ENCODE data around the gene RANBP10. TPM values are rescaled to one million over a fixed set of nuclear protein-coding genes. Genes with fewer than 3 reads are reported as not detected.

RANBP10 gene
- polyA plus RNA-seq, 2 of the 4 experiments (the other 2 are of a cell fraction), result 7.5 to 9.8 TPM

DNA sequence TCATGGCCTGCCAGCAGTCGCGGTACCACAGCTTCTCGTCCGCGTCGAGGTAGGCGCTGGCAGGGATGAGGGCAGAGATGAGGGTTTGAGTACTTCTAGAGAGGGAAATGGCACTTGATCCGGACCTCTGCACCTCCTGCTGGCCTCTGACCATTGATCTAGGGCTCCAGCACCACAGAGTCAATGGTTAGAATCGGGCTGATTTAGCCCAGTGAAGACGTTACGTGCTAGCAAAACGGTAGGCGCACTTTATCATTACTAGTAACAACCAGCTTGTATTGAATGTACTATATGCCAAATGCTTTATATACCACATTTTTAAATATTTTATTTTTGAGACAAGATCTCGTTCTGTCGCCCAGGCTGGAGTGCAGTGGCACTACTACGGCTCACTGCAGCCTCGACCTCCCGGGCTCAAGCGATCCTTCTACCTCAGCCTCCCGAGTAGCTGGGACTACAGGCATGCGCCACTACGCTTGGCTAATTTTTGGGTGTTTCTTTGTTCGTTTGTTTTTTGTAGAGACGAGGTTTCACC is 855 bp upstream of the RANBP10 start:
- DNase-seq (ENCODE audit: low read depth in 1 of 2, low spot score in 1 of 2), result no peak
- no peaks in the 10 kb centered on the region for H3K9me3 ChIP-seq

DNA sequence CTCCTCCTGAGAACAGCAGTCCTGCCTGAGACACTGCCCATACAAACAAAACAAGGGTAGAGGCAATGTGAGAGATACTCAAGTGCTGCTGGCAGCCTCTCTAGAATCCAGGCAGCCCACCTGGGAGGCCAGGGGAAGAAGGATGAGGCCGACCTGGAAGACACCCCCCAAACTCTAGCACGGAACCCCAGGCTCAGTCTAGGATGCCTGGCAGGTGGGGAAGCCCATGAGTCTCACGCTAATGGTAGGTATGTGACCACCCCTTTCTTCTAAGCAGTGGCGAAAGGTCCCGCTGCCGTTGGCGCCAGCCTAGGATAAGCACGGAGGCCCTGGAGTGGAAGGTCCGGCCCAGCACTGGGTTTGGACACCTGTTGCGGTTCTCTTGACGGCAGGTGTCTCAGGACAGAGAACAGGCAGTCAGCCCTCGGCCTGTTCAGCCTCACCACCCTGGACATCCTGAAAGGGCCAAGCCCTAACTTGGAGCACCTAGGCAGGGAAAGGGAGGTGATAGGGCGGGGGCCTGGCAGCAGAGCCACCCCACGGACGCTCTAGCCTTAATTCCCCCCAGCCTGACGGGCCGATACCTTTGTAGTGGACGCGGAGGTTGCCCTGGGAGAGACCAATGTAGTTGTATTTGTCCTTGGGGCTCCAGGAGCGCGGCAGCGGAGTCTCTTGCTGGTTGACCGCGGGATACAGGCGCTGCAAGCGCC is 487 bp downstream of the RANBP10 start:
- peaks cover 11% of the 10 kb centered on the region for H3K4me1 ChIP-seq
- ChIA-PET POLR2A (interaction anchor here (0.9 to 1.6 kb wide), 11 partner anchors 11 to 244 kb away, joined by 3 to 8 read pairs (median 4); partner anchors contain the start of genes ACD, CTCF, DDX28 and DUS2), CTCF (interaction anchor here (1.1 to 3.2 kb wide), 7 partner anchors 10 to 143 kb away, joined by 3 to 53 read pairs (median 5); no protein-coding TSS in a partner anchor)
- FAIRE-seq, result no peak
- DNase-seq (ENCODE audit: low read depth in 1 of 2, low spot score in 1 of 2), result no peak
- TF ChIP-seq PHF8 (IDR thresholded peaks at IDR 0.05; ENCODE audit: borderline replicate concordance, low read depth) (peak; percentile 39; the same call in 1 of the 2 replicates), ESRRA (IDR thresholded peaks at IDR 0.05; ENCODE audit: borderline replicate concordance, low read length) (no peak)
- TF ChIP-seq, protein P1, sequence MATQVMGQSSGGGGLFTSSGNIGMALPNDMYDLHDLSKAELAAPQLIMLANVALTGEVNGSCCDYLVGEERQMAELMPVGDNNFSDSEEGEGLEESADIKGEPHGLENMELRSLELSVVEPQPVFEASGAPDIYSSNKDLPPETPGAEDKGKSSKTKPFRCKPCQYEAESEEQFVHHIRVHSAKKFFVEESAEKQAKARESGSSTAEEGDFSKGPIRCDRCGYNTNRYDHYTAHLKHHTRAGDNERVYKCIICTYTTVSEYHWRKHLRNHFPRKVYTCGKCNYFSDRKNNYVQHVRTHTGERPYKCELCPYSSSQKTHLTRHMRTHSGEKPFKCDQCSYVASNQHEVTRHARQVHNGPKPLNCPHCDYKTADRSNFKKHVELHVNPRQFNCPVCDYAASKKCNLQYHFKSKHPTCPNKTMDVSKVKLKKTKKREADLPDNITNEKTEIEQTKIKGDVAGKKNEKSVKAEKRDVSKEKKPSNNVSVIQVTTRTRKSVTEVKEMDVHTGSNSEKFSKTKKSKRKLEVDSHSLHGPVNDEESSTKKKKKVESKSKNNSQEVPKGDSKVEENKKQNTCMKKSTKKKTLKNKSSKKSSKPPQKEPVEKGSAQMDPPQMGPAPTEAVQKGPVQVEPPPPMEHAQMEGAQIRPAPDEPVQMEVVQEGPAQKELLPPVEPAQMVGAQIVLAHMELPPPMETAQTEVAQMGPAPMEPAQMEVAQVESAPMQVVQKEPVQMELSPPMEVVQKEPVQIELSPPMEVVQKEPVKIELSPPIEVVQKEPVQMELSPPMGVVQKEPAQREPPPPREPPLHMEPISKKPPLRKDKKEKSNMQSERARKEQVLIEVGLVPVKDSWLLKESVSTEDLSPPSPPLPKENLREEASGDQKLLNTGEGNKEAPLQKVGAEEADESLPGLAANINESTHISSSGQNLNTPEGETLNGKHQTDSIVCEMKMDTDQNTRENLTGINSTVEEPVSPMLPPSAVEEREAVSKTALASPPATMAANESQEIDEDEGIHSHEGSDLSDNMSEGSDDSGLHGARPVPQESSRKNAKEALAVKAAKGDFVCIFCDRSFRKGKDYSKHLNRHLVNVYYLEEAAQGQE (IDR thresholded peaks at IDR 0.05), result no peak
- ATAC-seq, result peak; percentile 12 to 18; a peak in 5 of 6 replicates
- peak overlapping the region; percentile 91 for H3K4me2 ChIP-seq
- WGBS (ENCODE audit: missing lambda C conversion rate), result 7% methylated on average over 15 of the region's 26 CpGs
- peak overlapping the region; percentile 93 to 94 for H3K27ac ChIP-seq
- H3K4me3 ChIP-seq, result peak overlapping the region; percentile 97
- H3K9me3 ChIP-seq, result no peaks in the 10 kb centered on the region

More for the DNA sequence above, 855 bp upstream of the RANBP10 start:
- 47% methylated on average over 17 of the region's 24 CpGs for WGBS (ENCODE audit: missing lambda C conversion rate)
- no peak for FAIRE-seq
- CTCF ChIA-PET, result interaction anchor here (0.6 to 3.2 kb wide), 10 partner anchors 9 to 136 kb away, joined by 3 to 53 read pairs (median 5); no protein-coding TSS in a partner anchor
- ATAC-seq, result peak in 1 of 2 experiments; percentile 62; a peak in 4 of 6 replicates
- peak overlapping the region; percentile 97 for H3K4me3 ChIP-seq
- H3K27ac ChIP-seq, result peak overlapping the region; percentile 77 to 94
- peaks cover 11% of the 10 kb centered on the region for H3K4me1 ChIP-seq
- TF ChIP-seq RCOR1 (IDR thresholded peaks at IDR 0.05; ENCODE audit: low read depth, low read length) (no peak), RFX5 (IDR thresholded peaks at IDR 0.05) (0 out of 2 replicates have a peak, but pooled peaks have one; percentile 4), SMC3 (IDR thresholded peaks at IDR 0.05) (0 out of 3 replicates have a peak, but pooled peaks have one; percentile 25), FOXS1 (CRISPR knock-in tag; IDR thresholded peaks at IDR 0.05) (no peak)
- POLR2A ChIA-PET, result interaction anchor here (0.5 to 1.6 kb wide), 15 partner anchors 8 to 338 kb away, joined by 3 to 8 read pairs (median 4); partner anchors contain the start of genes ACD, CTCF, DDX28 and DUS2
- H3K4me2 ChIP-seq, result peak overlapping the region; percentile 69

DNA sequence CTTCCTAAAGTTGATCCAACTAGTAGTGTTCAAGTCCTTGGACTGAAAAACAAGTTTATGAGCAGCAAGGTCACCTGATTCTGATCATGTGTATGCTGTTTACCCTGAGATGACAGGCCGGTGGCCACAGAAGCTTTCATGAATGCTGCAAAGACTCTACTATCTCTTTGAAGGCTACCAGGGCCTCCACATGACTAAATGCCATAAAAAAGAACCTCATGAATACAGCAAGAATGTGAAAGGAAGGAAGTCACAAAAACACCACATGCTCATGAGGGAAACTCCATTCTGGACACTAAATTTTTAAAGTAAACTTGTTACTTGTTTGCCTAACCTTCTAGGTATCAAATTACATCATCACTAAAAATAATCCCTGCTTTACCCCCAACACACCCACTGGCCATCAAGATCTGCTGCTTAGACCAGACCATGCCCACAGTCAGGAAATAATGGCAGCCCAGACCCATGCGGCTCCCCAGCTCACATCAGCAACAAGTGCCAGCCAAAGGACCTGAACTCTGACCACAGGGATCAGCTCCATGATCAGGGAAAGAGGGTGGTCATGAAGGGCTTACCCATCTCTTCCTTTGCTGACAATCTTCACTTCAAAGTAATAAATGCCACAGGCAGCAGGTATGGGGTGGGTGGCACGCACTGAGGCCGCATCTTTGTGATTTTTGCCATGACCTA is 1.4 kb downstream of the RANBP10 start:
- POLR2A ChIA-PET, result no interaction called here

DNA sequence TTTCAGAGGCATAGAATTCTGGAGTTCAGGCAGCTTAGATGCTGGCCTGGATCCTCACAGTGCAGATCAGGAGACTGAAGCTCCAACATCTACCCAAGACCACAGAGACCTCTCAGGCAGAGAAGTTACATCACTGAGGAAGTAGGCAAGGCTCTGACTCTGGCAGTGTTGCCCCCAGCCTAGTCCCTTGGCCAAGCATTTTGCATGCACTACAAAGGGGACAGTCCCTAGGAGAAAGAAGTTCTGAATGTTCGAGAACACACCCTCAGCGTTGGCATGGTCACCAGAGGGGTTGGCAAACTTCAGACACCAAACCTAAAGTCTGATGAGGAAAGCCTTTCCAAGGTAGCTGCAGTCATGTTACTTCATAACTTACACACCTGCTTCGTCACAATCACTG is 2.5 kb downstream of the RANBP10 start:
- CTCF ChIA-PET, result interaction anchor here (0.6 to 5.5 kb wide), 5 partner anchors 12 to 283 kb away, joined by 3 to 45 read pairs (median 4); no protein-coding TSS in a partner anchor
- TF ChIP-seq, protein P2, sequence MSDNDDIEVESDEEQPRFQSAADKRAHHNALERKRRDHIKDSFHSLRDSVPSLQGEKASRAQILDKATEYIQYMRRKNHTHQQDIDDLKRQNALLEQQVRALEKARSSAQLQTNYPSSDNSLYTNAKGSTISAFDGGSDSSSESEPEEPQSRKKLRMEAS (IDR thresholded peaks at IDR 0.05), result no peak
- no peak for TF ChIP-seq NFE2L2 (conservative IDR thresholded peaks at IDR 0.05; ENCODE audit: low read length)
- FAIRE-seq, result no peak
- WGBS (ENCODE audit: missing lambda C conversion rate), result 84% methylated on average over 3 of the region's 3 CpGs
- POLR2A ChIA-PET, result no interaction called here
- no peak for DNase-seq (ENCODE audit: low read depth in 1 of 2, low spot score in 1 of 2)
- Histone ChIP-seq H3K4me1 (peaks cover 18% of the 10 kb centered on the region), H3K4me3 (no peak overlapping the region), H3K4me2 (no peak overlapping the region), H3K27ac (no peak overlapping the region), H3K9me3 (no peaks in the 10 kb centered on the region)
- no peak for ATAC-seq

More for the DNA sequence above, 1.4 kb downstream of the RANBP10 start:
- Histone ChIP-seq H3K4me2 (peak overlapping the region; percentile 91), H3K4me3 (peak overlapping the region; percentile 97), H3K4me1 (peaks cover 18% of the 10 kb centered on the region), H3K27ac (peak overlapping the region in 1 of 2 experiments; percentile 94; a peak in 1 of 6 replicates), H3K9me3 (no peaks in the 10 kb centered on the region)
- CTCF ChIA-PET, result interaction anchor here (1.2 to 5.5 kb wide), 4 partner anchors 10 to 258 kb away, joined by 3 to 45 read pairs (median 4); no protein-coding TSS in a partner anchor
- TF ChIP-seq, protein P3, sequence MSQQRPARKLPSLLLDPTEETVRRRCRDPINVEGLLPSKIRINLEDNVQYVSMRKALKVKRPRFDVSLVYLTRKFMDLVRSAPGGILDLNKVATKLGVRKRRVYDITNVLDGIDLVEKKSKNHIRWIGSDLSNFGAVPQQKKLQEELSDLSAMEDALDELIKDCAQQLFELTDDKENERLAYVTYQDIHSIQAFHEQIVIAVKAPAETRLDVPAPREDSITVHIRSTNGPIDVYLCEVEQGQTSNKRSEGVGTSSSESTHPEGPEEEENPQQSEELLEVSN (IDR thresholded peaks at IDR 0.05; ENCODE audit: borderline replicate concordance, low read depth), result no peak
- no peak for TF ChIP-seq KDM5A (IDR thresholded peaks at IDR 0.05)
- TF ChIP-seq CBX2 (IDR thresholded peaks at IDR 0.05; ENCODE audit: borderline replicate concordance, low read depth), result no peak
- TF ChIP-seq RCOR1 (IDR thresholded peaks at IDR 0.05; ENCODE audit: low read depth, low read length), result no peak
- ATAC-seq (no peak), DNase-seq (ENCODE audit: low read depth in 1 of 2, low spot score in 1 of 2) (no peak), FAIRE-seq (no peak)
- 78% methylated on average over 4 of the region's 4 CpGs for WGBS (ENCODE audit: missing lambda C conversion rate)

All from A549 (cell line).